Measurements from ENCODE around the gene CCL27. TPM values are rescaled to one million over a fixed set of nuclear protein-coding genes. Genes with fewer than 3 reads are reported as not detected.

CCL27 gene
- total and polyA plus RNA-seq, 2 of the 8 experiments (the other 6 are each of a cell fraction or from before 2014, with no cell fraction given) = 0.42 TPM; not detected in 1

DNA sequence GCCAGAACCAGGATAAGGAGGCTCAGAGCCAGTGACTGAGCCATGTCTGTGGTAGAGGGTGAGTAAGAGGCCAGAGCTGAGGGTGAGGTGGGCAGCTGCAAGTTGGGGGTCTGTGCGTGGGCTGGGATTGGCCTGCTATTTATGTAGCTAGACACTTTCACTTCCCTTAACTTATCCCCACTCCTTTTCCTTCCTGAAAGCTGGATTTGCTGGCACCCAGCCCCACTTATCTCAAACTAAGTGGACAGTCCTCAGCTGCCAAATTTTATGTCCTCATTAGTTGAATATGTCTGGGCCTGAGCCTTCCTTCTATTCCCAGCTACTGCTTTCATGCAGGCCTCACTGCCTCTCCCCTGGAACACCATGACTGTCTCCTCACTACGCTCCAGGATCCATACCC is 47.6 kb upstream of the CCL27 start, which contains the start of gene CCL21:
TSS of gene CCL21 (minus strand) at position 114 of the 400 bp plus-strand sequence. CDS start at position 44, 70 bp downstream.
- no peak within 1 kb of the TSS for H3K23ac ChIP-seq (ENCODE audit: insufficient read length)
- no peak within 1 kb of the TSS for H3K18ac ChIP-seq (ENCODE audit: extremely low read depth, low read length)
- no peaks in the 10 kb centered on the region; a peak in 3 of 7 replicates for H3K27me3 ChIP-seq (replicated peaks in 1 of 4; ENCODE audit: control insufficient read depth in 3 of 4, extremely low read depth in 1 of 4, insufficient read depth in 3 of 4, low read length in 3 of 4)
- H4K20me1 ChIP-seq (replicated peaks in 1 of 2; ENCODE audit: control insufficient read depth in 1 of 2, insufficient read depth in 2 of 2, low read length in 2 of 2) = no peaks in the 10 kb centered on the region
- no peak within 1 kb of the TSS for H4K8ac ChIP-seq (ENCODE audit: extremely low read depth, insufficient read depth, low read length)
- H2BK120ac ChIP-seq (replicated peaks; ENCODE audit: low read depth, low read length) = no peak within 1 kb of the TSS
- TF ChIP-seq EGR1 (IDR thresholded peaks at IDR 0.05; ENCODE audit: borderline replicate concordance, low read depth, low read length) = no peak
- TF ChIP-seq EZH2 (IDR thresholded peaks at IDR 0.05; ENCODE audit: low read depth, low read length, severe bottlenecking) = no peak
- no peak for TF ChIP-seq POLR2AphosphoS5 (IDR thresholded peaks at IDR 0.05; ENCODE audit: low read depth, low read length)
- TF ChIP-seq BCL11A (IDR thresholded peaks at IDR 0.05; ENCODE audit: low read depth in 2 of 2, low read length in 2 of 2) = no peak
- TF ChIP-seq FOSL1 (IDR thresholded peaks at IDR 0.05; ENCODE audit: insufficient read depth, low read depth, low read length) = no peak
- TF ChIP-seq TAF1 (IDR thresholded peaks at IDR 0.05; ENCODE audit: low read depth, low read length) = no peak
- no peak for TF ChIP-seq HDAC6 (IDR thresholded peaks at IDR 0.05; ENCODE audit: low read depth, low read length)
- no peak for TF ChIP-seq HDAC2 (IDR thresholded peaks at IDR 0.05; ENCODE audit: borderline replicate concordance in 1 of 2, low read depth in 2 of 2, low read length in 2 of 2)
- TF ChIP-seq NANOG (IDR thresholded peaks at IDR 0.05; ENCODE audit: insufficient read depth, low read depth, low read length, poor library complexity, severe bottlenecking) = no peak
- no peak for TF ChIP-seq POLR2A (IDR thresholded peaks at IDR 0.05; ENCODE audit: control extremely low read depth in 1 of 2, low read depth in 2 of 2, low read length in 2 of 2)
- TF ChIP-seq CHD2 (IDR thresholded peaks at IDR 0.05; ENCODE audit: low read length) = no peak
- H3K9me3 ChIP-seq (ENCODE audit: insufficient read depth in 2 of 2, low read depth in 1 of 2, low read length in 1 of 2) = no peaks in the 10 kb centered on the region
- no peak within 1 kb of the TSS for H2BK15ac ChIP-seq (ENCODE audit: low read length)
- no peak within 1 kb of the TSS for H3K4me2 ChIP-seq (ENCODE audit: insufficient read depth in 1 of 2, low read depth in 2 of 2, low read length in 2 of 2)
- no peak within 1 kb of the TSS for H3K4me3 ChIP-seq (ENCODE audit: extremely low read depth in 1 of 4, insufficient read depth in 2 of 4, low read depth in 3 of 4, low read length in 4 of 4)
- H4K91ac ChIP-seq (replicated peaks; ENCODE audit: insufficient read length, low read length) = no peak within 1 kb of the TSS
- ChIA-PET CTCF (ENCODE audit: partially characterized antibody) (interaction anchor here (0.6 to 2.2 kb wide), 7 partner anchors 8 to 72 kb away, joined by 3 to 15 read pairs (median 4); no protein-coding TSS in a partner anchor), POLR2A (ENCODE audit: partially characterized antibody) (no interaction called here)
- no peak within 1 kb of the TSS for H3K4ac ChIP-seq (replicated peaks; ENCODE audit: insufficient read length, low read depth, low read length)
- no peak within 1 kb of the TSS for H3K56ac ChIP-seq (replicated peaks; ENCODE audit: insufficient read length, low read depth, low read length)
- DNase-seq (ENCODE audit: low read depth in 1 of 2, low spot score in 2 of 2) = no peak
- no peak within 1 kb of the TSS for H4K5ac ChIP-seq (ENCODE audit: insufficient read length, low read depth, low read length)
- whole genome bisulfite sequencing, 2 experiments (ENCODE audit: extremely low coverage in 1 of 2, insufficient coverage in 1 of 2, insufficient read length in 1 of 2, insufficient replicate concordance in 2 of 2, low coverage in 1 of 2, low lambda C conversion rate in 2 of 2, missing lambda C conversion rate in 1 of 2) = 81% methylated on average over 2 of the region's 2 CpGs; no CpG with 5 or more reads in 1 of the 2 experiments
- no peaks in the 10 kb centered on the region for H3K36me3 ChIP-seq (ENCODE audit: control insufficient read depth in 2 of 4, insufficient read depth in 4 of 4, low read length in 3 of 4)
- no peak within 1 kb of the TSS for H3K14ac ChIP-seq (ENCODE audit: insufficient read length)
- H3K4me1 ChIP-seq (replicated peaks in 1 of 4; ENCODE audit: control insufficient read depth in 3 of 4, insufficient read depth in 4 of 4, low read length in 3 of 4) = no peaks in the 10 kb centered on the region
- no peak for FAIRE-seq
- no peak within 1 kb of the TSS for H2BK5ac ChIP-seq (ENCODE audit: low read depth, low read length)
- no peak within 1 kb of the TSS for H3K9ac ChIP-seq (replicated peaks in 1 of 4; ENCODE audit: extremely low read depth in 1 of 4, low read depth in 3 of 4, low read length in 3 of 4)
- H2BK12ac ChIP-seq (ENCODE audit: low read depth, low read length) = no peak within 1 kb of the TSS
- no peak within 1 kb of the TSS for H2BK20ac ChIP-seq (ENCODE audit: low read length)
- H3K79me1 ChIP-seq (ENCODE audit: low read depth, low read length) = no peaks in the 10 kb centered on the region
- H3K79me2 ChIP-seq (ENCODE audit: control insufficient read depth in 1 of 2, insufficient read depth in 2 of 2, low read length in 2 of 2) = no peaks in the 10 kb centered on the region
- no peaks in the 10 kb centered on the region for H3K23me2 ChIP-seq (ENCODE audit: low read depth, low read length)
- H2AFZ ChIP-seq (ENCODE audit: low read length) = no peak within 1 kb of the TSS
- H3K27ac ChIP-seq (ENCODE audit: low read depth, low read length) = no peak within 1 kb of the TSS
- no peak within 1 kb of the TSS for H2AK5ac ChIP-seq (ENCODE audit: low read depth, low read length)

Data from H1 (cell line).